Activated CD4-positive, alpha-beta T cell treated with anti-CD3 and anti-CD28 coated beads for 4 hours (primary cell): Measurements from ENCODE around the gene GLIS1.

Source experiments
- DNase-seq, 2 donors: peaks; one replicate each; pipeline ENCODE4 v3.0.0-alpha.2; 2020

The GLIS1 gene

DNA sequence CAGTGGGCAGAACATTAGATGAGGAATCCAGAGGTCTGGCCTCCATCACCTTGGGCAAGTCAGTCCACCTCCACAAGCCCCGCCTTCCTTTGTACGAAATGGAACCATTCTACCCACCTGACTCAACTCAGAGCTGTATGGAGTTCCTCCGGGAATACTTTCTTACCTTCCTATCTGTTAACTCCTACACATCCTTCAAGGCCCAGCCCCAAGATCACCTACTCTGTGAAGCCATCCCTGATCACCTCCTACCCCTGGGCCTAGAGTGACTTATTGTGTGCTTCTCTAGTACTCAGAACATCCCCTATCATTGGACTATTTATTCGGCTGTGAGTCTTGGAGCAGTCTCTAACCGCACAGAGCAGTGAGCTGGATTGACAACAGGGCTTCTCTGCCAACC lies 66.7 kb downstream of the GLIS1 start:
- DNase-seq = no peak

DNA sequence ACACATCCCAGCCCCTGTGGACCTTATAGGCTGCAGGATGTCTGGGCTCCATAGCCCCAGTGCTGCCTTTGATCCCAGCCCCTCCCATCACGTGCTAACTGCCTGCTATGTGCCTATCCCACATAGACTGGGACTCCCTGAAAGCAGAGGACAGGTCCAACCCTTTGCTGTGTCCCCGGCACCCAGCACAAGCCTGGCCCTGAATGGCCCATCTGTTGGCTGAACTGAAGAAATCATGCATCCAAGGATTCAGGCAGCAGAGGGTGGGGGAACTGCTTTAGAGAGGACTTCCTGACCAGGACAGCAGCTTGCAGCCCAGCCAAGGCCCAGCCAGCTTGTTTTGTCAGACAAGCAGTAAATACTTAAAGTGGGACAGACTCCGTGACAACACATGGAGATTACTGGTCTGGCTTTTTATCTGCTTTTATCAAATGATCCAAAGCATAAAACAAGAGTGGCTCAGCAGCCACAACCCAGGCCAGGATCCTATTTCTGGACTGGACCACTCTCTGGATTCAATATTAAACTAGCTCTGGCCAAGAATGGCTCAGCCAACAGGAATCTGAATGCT lies 69.3 kb downstream of the GLIS1 start:
- DNase-seq = no peak

- no peak for DNase-seq
Observed at GRCh38 chr1:53666566-53666965, 72.4 kb downstream of the GLIS1 start.

- DNase-seq = no peak
Observed at GRCh38 chr1:53665996-53666395, 73.0 kb downstream of the GLIS1 start.

- no peak for DNase-seq
Observed at GRCh38 chr1:53663529-53664300, 75.2 kb downstream of the GLIS1 start.

GRCh38 chr1:53662951-53663350 lies 76.0 kb downstream of the GLIS1 start:
- DNase-seq = no peak

DNA sequence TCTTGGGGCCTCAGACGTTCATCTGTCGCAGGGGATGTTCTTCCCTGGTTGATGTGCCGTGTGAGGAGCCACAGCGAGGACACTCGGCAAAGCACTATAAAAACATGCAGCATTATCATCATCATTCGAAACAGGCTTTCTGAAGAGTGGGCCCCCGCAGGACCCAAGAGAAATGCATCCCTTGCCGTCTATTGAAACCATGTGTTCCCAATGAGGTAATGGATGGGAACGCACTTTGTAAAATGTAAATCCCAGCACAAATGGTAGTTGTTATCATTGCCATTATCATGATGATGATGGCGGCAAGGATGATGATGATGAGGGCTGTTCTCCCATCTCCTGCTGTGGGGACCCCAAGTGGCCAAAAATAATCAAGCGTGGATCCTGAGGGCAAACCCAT lies 76.8 kb downstream of the GLIS1 start:
- no peak for DNase-seq

DNA sequence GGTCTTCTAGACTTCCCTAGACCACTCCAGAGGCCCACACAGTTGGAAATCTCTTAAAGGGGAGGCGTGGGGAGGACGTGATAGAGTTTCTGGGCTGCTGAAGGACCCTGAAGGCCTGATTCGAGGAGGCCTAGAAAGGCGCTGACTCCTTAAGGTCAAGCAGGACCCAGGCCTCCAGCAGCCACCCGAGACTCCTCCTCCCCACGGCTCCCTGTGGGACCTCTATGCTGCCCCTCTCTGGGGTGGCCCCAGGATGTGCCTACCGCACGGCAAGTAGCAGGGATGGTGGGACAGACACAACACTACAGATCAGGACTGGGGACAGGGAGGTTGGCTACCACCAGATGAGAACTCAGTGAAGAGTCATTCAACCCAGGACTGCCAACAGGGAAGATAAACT lies 77.5 kb downstream of the GLIS1 start:
- DNase-seq = no peak

DNA sequence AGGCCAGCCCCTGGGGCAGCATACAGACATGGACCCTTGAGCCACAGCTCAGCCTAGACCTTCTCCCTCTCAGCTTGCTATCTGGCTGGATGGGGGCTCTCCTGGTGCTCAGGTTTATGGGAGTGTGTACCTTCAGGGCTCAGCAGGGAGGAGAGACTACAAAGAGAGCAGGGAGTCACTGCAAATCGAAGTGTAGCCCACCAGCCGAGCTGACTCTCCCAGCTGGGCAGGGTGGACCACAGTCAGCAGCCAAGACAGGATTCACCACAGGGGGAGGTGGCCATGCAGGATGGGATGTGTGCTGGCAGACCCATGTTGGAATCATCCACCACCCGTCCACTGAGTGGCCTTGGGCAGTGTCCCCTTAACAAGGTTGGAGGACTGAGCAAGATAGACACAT lies 78.3 kb downstream of the GLIS1 start:
- DNase-seq = no peak

DNA sequence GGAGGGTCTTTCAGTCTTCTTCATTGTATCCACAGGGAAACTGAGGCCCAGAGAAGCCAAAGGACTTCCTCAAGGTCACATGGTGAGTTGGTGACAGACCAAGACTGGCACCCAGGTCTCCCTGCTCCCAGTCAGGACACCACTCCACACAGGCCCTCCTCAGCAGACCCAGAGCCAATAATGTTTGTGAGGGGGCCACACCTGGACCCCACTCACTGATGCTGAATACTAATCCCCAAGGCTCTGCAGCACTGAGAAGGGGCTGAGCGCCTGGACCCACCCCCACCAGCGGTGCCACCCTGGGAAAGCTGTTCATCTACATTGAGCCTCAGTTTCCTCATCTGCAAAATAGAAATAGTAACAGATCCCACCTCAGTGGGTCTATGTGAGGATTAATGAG lies 79.5 kb downstream of the GLIS1 start:
- DNase-seq = no peak

DNA sequence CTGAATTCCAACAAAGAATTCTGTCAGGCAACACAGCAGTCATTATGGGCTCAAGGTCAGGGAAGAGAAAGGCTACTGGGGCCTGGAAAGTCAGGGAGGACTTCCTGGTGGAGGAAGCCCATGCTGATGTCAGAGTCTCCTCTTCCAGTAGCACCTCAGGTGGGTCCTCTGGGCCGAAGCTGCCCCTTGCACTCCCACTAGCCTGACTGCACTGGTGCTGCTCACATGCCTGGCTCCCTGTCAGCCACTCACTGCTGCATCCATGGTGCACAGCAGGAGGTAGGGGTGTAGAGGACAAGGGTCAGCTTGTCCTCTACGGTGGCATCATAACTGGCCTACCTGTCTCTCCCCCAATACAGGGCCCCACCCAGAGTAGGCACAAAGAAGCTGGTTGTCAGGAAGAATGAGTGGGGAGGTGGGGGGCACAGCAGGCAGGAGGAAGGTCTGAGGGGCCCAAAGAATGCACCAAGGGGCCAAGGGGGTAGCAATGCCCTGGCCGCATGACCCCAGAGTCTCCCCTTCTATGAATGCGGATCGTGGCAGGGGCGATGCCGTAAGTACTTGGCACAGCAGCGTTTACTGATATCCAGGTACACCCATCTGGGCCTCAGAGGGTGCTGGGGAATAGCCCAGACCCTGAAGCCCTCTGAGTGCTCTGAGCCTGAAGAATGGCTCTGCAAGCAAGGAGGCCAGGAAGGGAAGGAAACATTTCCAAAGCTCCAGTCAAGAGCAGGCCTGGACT lies 80.3 kb downstream of the GLIS1 start:
- DNase-seq = no peak

DNA sequence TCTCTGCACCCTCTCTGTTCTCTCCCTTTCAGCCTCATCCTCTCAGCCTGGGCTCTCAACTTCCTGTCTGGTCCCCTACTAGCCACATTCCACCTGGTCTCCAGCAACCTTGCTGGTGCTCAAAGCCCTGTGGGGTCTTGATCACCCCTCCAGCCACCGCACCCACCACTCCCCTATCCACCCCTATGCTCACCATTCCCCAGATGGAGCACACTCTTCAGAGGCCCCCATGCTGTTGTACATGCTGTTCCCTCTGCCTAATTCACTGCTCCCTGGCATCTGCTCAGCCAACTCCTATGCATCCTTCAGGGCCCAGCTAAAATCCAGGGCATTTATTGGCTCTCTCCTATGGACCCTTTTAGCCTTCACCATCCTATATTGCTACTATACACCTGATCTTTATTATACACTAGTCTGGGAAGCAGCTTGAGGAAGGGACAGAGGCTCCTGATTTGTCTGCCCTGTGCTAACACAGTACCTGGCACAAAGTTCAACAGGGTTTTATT lies 81.0 kb downstream of the GLIS1 start:
- DNase-seq = no peak

- DNase-seq = no peak
Observed at GRCh38 chr1:53657531-53657805, 81.5 kb downstream of the GLIS1 start.

DNA sequence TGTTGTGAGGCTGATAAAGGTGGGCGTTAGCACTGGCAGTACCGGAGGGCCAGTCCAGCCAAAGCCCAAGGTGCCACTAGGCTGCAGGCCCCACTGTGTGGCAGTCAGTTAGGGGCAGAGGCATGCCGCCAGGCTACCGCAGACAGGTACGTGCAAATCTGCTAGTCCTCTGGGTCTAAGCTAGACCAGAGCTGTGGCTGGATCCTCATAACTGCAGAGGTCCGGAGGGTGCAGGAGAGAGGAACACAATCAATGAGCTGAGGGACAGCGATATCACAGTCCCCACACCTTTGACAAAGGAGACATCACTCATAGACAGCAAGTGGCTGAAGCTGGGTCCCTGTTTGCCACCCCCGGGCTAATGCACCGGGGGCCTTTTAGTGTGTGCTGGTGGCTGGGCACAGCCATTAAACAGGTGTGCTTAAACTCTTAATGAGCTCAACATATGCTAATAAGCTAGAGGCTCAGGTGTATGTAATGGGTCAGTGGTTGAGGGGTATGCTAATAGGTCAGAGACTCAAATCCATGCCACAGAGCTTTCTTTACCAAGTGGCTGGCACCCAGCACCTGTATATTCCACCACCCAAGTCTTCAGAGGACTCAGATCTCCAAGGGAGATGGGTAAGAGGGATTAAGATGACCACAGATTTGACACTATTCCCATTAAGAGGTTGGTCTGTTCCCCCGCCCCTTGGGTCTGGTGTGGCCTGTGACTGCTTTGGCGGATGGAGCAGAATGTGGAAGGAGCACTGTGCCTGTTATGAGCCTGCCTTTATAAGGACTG lies 82.0 kb downstream of the GLIS1 start:
- DNase-seq = no peak

GRCh38 chr1:53655931-53656746 lies 82.8 kb downstream of the GLIS1 start:
- DNase-seq = no peak

DNA sequence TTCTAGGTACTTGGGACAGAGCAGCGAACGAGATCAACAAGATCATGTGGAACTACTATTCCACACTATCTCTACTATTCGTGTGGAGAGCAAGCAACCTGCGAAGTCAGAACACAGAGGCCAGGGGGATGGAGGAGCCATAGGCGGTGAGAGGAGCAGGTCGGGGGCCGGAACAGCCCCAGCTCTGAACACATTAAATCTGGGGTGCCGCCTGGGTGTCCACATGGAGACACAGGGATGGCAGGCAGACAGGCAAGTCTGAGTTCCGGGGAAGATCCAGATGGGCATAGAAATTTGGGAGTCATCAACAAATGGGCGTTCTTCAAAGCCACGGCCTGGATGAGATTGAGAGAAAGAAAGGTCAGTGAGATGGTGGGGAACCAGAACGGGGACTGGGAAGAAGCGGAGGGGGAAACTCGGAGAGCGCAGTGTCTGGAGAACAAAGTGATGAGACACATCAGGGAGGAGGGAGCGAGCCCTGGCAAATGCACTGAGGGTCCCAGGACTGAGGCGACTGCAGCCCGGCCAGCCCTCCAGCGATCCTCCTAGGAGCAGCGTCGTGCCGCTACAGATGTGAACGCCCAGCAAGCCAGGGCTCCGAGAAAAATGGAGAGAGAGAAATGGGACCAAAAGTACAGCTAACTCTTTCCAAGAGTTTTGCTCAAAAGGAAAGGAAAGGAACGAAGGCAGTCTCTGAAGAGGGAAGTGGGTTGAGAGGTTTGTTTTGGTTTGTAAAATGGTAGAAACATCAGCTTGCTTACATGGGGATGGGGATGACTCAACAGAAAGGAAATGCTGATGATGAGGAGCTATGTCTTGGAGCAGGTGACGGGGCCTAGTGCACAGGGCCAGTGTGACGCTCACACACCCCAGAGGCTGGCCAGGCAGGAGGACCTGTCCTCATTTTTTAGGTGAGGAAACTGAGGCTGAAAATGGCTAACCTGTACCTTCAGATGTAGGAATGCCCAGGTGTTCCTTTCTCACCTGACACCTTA lies 84.5 kb downstream of the GLIS1 start:
- DNase-seq = no peak

DNA sequence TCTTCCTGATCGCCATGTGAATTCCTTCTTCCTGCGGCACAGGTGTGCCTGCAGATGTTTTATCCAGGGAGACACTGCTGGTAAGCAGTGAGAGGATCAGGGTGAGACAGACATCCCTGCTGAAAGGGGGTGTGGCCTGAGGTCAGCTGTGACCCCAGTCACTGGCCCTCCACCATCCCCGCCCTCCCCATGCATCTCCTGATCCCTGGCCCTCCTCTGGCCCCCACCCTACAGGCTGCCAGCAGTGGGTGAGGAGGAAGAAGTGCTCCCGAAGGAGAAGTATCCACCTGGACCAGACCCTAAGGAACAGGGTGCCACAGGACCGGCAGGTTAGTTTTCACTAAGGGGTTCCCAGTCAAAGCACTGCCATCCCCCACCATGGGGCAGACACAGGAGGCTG lies 85.3 kb downstream of the GLIS1 start:
- DNase-seq = no peak

GRCh38 chr1:53653200-53653575 lies 85.8 kb downstream of the GLIS1 start:
- DNase-seq = no peak

DNA sequence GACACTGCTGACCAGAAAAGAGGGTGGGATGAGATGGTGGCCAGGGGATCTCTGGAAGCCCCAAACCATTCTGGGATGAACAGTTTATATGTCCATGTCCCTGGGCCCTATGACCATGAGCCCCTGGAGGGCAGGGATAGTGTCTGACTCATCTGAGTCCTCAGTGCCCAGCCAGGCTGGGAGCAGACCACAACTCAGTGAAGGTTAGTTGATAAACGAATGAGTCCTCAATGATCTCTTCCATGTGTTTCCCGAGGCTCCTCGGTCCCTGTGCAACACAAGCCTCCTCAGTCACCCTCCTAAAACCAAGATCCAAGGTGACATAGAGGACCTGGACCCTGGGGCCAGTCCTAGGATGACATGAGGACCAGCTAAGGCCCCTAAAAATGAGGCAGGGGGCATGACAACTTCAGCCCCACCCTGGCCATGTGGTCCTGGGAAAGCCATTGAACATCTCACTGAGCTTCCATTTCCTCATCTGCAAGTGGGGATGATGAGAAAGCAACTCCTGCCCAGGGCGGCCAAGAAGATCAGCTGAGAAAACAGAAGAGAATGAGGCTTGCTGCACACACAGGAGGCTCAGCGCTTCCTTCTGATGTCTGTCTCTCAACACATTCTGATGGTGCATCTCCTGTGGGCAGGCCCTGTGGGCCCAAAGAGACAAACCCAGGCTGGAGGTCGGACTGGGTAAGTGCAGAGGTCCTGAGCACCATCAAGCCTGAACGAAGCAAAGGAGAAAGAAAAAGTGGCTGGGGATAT lies 86.3 kb downstream of the GLIS1 start:
- DNase-seq = no peak

- no peak for DNase-seq
Observed at GRCh38 chr1:53651356-53651755, 87.6 kb downstream of the GLIS1 start.

DNA sequence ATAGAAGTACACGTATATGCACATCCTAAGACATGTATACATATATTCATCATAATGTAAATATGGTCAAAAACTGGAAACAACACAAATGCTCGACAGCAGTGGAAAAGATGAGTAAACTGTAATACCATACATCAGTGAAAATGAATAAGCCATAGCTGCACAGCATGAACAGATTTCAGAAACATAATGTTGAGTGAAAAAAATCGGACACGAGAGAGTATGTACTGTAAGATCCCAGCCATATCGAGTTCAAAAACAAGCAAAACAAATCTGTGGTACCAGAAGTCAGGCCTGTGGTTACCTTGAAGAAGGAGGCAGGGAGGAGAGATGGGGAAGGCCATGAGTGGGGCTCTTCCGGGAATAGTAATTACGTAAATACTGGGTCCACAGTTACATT lies 90.4 kb downstream of the GLIS1 start:
- DNase-seq = no peak
